ENCODE measurements around the gene SDHD. TPM values are rescaled to one million over a fixed set of nuclear protein-coding genes. Genes with fewer than 3 reads are reported as not detected.

SDHD gene
- total RNA-seq, 1 donor: 110 TPM

GRCh38 chr11:112049777-112050176 is 36.9 kb upstream of the SDHD start:
- no peak overlapping the region for H3K4me3 ChIP-seq (ENCODE audit: low read depth, low read length)
- no peak for TF ChIP-seq CTCF (IDR thresholded peaks at IDR 0.05; ENCODE audit: insufficient read depth, low read length)
- no peak for DNase-seq (ENCODE audit: low read depth)

- no peak for DNase-seq (ENCODE audit: low read depth)
- TF ChIP-seq CTCF (IDR thresholded peaks at IDR 0.05; ENCODE audit: insufficient read depth, low read length): no peak
- H3K4me3 ChIP-seq (ENCODE audit: low read depth, low read length): no peak overlapping the region
Measured at GRCh38 chr11:112050721-112051120, 36.0 kb upstream of the SDHD start.

- TF ChIP-seq CTCF (IDR thresholded peaks at IDR 0.05; ENCODE audit: insufficient read depth, low read length): no peak
- DNase-seq (ENCODE audit: low read depth): no peak
- H3K4me3 ChIP-seq (ENCODE audit: low read depth, low read length): no peak overlapping the region
Measured at GRCh38 chr11:112051768-112052167, 34.9 kb upstream of the SDHD start.

- no peak overlapping the region for H3K4me3 ChIP-seq (ENCODE audit: low read depth, low read length)
- DNase-seq (ENCODE audit: low read depth): no peak
- no peak for TF ChIP-seq CTCF (IDR thresholded peaks at IDR 0.05; ENCODE audit: insufficient read depth, low read length)
Measured at GRCh38 chr11:112057170-112057569, 29.5 kb upstream of the SDHD start.

- no peak for TF ChIP-seq CTCF (IDR thresholded peaks at IDR 0.05; ENCODE audit: insufficient read depth, low read length)
- DNase-seq (ENCODE audit: low read depth): no peak
- H3K4me3 ChIP-seq (ENCODE audit: low read depth, low read length): no peak overlapping the region
Measured at GRCh38 chr11:112058103-112058502, 28.6 kb upstream of the SDHD start.

- DNase-seq (ENCODE audit: low read depth): no peak
Measured at GRCh38 chr11:112062923-112063322, 23.8 kb upstream of the SDHD start.

More at GRCh38 chr11:112062923-112063322, 23.8 kb upstream of the SDHD start:
- TF ChIP-seq CTCF (IDR thresholded peaks at IDR 0.05; ENCODE audit: insufficient read depth, low read length): no peak
- no peak overlapping the region for H3K4me3 ChIP-seq (ENCODE audit: low read depth, low read length)

All from fibroblast of the aortic adventitia (primary cell).